HAP-1 (cell line): ENCODE results near the gene SWAP70.

ENCODE experiments used
- DNase-seq, 2 experiments: peaks; one replicate each; pipeline ENCODE4 v3.0.0-alpha.2; 2016 to 2020; ENCODE audit warnings: low spot score in 2 of 2
- H3K27me3 ChIP-seq: fragments of 250-450 bp; sonication (Bioruptor Pico); 2 replicates; pipeline ENCODE4 v1.5.1; 2020; ENCODE audit warnings: low read depth, mild to moderate bottlenecking, moderate library complexity
- H3K36me3 ChIP-seq: fragments of 250-450 bp; sonication (Bioruptor Pico); replicated peaks from 2 replicates; pipeline ENCODE4 v1.5.1; 2020; ENCODE audit warnings: mild to moderate bottlenecking
- H3K4me1 ChIP-seq: fragments of 250-450 bp; sonication (Bioruptor Pico); 2 replicates; pipeline ENCODE4 v1.5.1; 2020; ENCODE audit warnings: mild to moderate bottlenecking
- H3K4me3 ChIP-seq: fragments of 250-450 bp; sonication (Bioruptor Pico); 2 replicates; pipeline ENCODE4 v1.5.1; 2020; ENCODE audit warnings: mild to moderate bottlenecking, moderate library complexity
- H3K9me3 ChIP-seq: fragments of 250-450 bp; sonication (Bioruptor Pico); 2 replicates; pipeline ENCODE4 v1.5.1; 2020; ENCODE audit warnings: mild to moderate bottlenecking, moderate library complexity
- in situ Hi-C: fragments of 300-500 bp; cut with MboI; formaldehyde crosslinking; loops from 3 replicates; pipeline ENCODE4 v1.14.3; 2020; ENCODE audit warnings: low sequenced_read_pairs, inconsistent platforms, mixed read lengths

The SWAP70 gene

GRCh38 chr11:9758637-9759518, 95.0 kb downstream of the SWAP70 start:
- Histone ChIP-seq H3K27me3 (no peaks in the 10 kb centered on the region), H3K4me1 (peaks cover 35% of the 10 kb centered on the region), H3K4me3 (peak overlapping the region; percentile 46), H3K36me3 (no peaks in the 10 kb centered on the region), H3K9me3 (no peaks in the 10 kb centered on the region)
- in situ Hi-C loops, result loop anchor here (5.0 kb wide), 1 partner anchor 208 kb away; no protein-coding TSS in a partner anchor
- DNase-seq, result peak; percentile 69 to 85

- peaks cover 27% of the 10 kb centered on the region for H3K4me1 ChIP-seq
- no peak for DNase-seq
- no peaks in the 10 kb centered on the region for H3K36me3 ChIP-seq
- in situ Hi-C loops, result loop anchor here (5.0 to 10.0 kb wide), 3 partner anchors 208 to 975 kb away; partner anchors contain the start of gene ADM
- H3K4me3 ChIP-seq, result no peak overlapping the region; the same call in 1 of the 2 replicates
- no peaks in the 10 kb centered on the region for H3K27me3 ChIP-seq
- H3K9me3 ChIP-seq, result no peaks in the 10 kb centered on the region
Observed at GRCh38 chr11:9759519-9760192, 95.8 kb downstream of the SWAP70 start.

GRCh38 chr11:9760193-9760575, 96.3 kb downstream of the SWAP70 start:
- peaks cover 23% of the 10 kb centered on the region for H3K4me1 ChIP-seq
- no peak for DNase-seq
- H3K9me3 ChIP-seq, result no peaks in the 10 kb centered on the region
- H3K36me3 ChIP-seq, result no peaks in the 10 kb centered on the region
- in situ Hi-C loops, result loop anchor here (10.0 kb wide), 2 partner anchors 545 to 975 kb away; partner anchors contain the start of gene ADM
- H3K4me3 ChIP-seq, result no peak overlapping the region
- no peaks in the 10 kb centered on the region for H3K27me3 ChIP-seq

- no peaks in the 10 kb centered on the region for H3K27me3 ChIP-seq
- in situ Hi-C loops, result loop anchor here (10.0 kb wide), 2 partner anchors 543 to 973 kb away; partner anchors contain the start of gene ADM
- no peak overlapping the region for H3K4me3 ChIP-seq
- no peaks in the 10 kb centered on the region for H3K36me3 ChIP-seq
- peaks cover 28% of the 10 kb centered on the region for H3K4me1 ChIP-seq
- DNase-seq, result no peak
- H3K9me3 ChIP-seq, result no peaks in the 10 kb centered on the region
Observed at GRCh38 chr11:9761441-9761945, 97.6 kb downstream of the SWAP70 start.

DNA sequence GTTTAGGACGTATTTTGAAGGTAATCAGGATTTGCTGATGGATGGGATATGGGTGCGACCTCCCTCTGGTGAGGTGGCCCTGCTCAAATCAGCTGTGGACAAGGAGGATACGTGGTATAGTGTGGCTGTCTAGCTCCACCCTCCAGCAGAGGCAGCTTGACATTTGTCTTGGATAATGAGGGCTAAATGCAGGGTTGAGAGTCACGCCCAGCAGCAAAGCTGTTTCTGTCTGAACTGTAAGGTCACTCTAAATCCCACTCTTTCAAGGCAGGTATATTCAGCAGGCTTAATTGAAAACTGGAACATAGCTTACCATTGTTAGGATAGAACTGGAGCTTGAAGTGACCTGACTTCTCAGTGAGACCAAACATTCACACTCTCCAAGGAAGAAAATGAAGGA, 98.7 kb downstream of the SWAP70 start:
- H3K4me1 ChIP-seq, result peaks cover 28% of the 10 kb centered on the region
- in situ Hi-C loops, result loop anchor here (10.0 kb wide), 2 partner anchors 542 to 972 kb away; partner anchors contain the start of gene ADM
- H3K27me3 ChIP-seq, result no peaks in the 10 kb centered on the region
- H3K4me3 ChIP-seq, result no peak overlapping the region
- no peak for DNase-seq
- H3K36me3 ChIP-seq, result no peaks in the 10 kb centered on the region
- H3K9me3 ChIP-seq, result no peaks in the 10 kb centered on the region

- no peak overlapping the region for H3K4me3 ChIP-seq
- peaks cover 22% of the 10 kb centered on the region for H3K4me1 ChIP-seq
- no peaks in the 10 kb centered on the region for H3K27me3 ChIP-seq
- no peaks in the 10 kb centered on the region for H3K36me3 ChIP-seq
- in situ Hi-C loops, result loop anchor here (10.0 kb wide), 2 partner anchors 542 to 972 kb away; partner anchors contain the start of gene ADM
- DNase-seq, result no peak
- H3K9me3 ChIP-seq, result no peaks in the 10 kb centered on the region
Observed at GRCh38 chr11:9763301-9763700, 99.4 kb downstream of the SWAP70 start.

DNA sequence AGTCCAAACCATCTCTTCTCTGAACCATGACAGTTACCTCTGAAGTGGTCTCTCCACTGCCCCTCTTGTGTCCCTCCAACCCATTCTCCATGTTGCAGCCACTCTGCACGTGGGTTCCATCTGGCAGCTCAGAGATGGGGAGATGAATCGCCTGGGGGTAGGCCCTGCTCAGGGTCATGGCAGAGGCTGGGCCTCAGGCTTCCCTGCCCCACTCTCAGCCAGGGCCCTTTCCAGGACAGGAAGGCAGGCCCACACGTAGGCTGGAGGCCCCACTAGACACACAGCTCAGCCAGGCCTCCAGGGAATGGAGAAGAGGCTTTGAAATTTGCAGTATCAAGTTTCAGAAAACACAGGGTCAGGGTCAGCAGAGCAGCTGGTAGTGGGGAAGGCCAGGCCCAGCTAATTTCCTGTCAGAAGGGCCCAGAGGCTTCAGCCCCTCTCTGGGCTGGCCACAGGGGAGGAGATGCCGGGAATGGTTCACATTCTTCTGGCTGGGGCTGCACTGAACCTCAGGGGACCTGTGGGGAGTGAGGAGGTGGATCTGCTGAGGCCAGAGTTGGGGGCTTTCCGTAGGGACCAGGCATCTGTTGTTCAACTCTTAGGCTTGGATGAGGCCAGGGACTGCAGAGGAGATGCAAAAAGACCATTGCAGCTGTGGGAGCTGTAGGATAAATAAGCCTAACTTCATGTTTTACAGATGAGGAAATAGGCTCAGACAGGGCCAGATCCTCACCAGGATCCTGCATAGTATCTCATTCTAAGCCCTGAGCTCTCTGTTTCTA, 101.6 kb downstream of the SWAP70 start:
- Histone ChIP-seq H3K9me3 (no peaks in the 10 kb centered on the region), H3K4me3 (no peak overlapping the region), H3K4me1 (peaks cover 6% of the 10 kb centered on the region), H3K36me3 (no peaks in the 10 kb centered on the region), H3K27me3 (no peaks in the 10 kb centered on the region)
- no peak for DNase-seq
- in situ Hi-C loops, result loop anchor here (10.0 kb wide), 2 partner anchors 539 to 969 kb away; partner anchors contain the start of gene ADM

- in situ Hi-C loops, result loop anchor here (10.0 kb wide), 2 partner anchors 535 to 965 kb away; partner anchors contain the start of gene ADM
Observed at GRCh38 chr11:9769621-9770020, 105.7 kb downstream of the SWAP70 start.

DNA sequence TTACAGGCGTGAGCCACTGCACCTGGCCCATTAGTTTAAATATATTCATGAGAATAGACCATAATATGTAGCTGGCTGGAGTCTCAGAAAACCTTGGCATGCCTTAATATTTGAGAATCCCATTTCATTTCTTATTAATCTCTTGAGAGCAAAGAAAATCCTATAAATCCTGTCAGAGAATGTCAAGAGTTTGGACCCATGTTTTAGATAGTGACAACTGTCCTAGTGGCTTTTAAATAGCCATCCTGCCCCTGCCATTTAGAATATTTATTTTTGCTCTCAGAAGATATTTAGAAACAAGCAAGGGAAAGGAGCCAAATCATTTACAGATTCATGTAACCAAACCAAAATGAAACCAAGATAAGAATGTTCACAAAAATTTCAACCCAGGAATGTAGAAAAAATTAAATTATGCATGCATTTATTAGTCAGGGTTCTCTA, 107.2 kb downstream of the SWAP70 start:
- H3K4me3 ChIP-seq, result no peak overlapping the region
- no peaks in the 10 kb centered on the region for H3K36me3 ChIP-seq
- peaks cover 21% of the 10 kb centered on the region for H3K4me1 ChIP-seq
- DNase-seq, result no peak
- in situ Hi-C loops, result no loop called here
- no peaks in the 10 kb centered on the region for H3K27me3 ChIP-seq
- no peaks in the 10 kb centered on the region for H3K9me3 ChIP-seq

More at GRCh38 chr11:9769621-9770020, 105.7 kb downstream of the SWAP70 start:
- H3K4me3 ChIP-seq, result no peak overlapping the region
- peaks cover 13% of the 10 kb centered on the region for H3K4me1 ChIP-seq
- H3K27me3 ChIP-seq, result no peaks in the 10 kb centered on the region
- H3K36me3 ChIP-seq, result no peaks in the 10 kb centered on the region
- H3K9me3 ChIP-seq, result no peaks in the 10 kb centered on the region
- no peak for DNase-seq

- no peak for DNase-seq
- Histone ChIP-seq H3K9me3 (no peaks in the 10 kb centered on the region), H3K27me3 (no peaks in the 10 kb centered on the region), H3K36me3 (no peaks in the 10 kb centered on the region), H3K4me3 (no peak overlapping the region), H3K4me1 (peaks cover 32% of the 10 kb centered on the region)
- in situ Hi-C loops, result no loop called here
Observed at GRCh38 chr11:9772218-9772617, 108.3 kb downstream of the SWAP70 start.

DNA sequence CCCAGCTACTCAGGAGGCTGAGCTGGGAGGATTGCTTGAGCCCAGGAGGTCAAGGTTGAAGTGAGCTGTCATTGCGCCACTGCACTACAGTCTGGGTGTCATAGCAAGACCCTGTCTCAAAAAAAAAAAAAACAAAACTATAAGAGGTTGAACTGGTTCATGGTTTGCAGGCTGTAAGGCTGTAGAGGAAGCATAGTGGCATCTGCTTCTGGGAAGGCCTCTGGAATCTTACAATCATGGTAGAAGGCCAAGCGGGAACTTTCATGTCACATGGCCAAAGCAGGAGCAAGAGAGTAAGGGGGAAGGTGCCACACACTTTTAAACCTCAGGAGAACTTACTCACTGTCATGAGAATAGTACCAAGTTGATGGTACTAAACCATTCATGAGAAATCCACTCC, 109.6 kb downstream of the SWAP70 start:
- in situ Hi-C loops, result no loop called here
- Histone ChIP-seq H3K9me3 (no peaks in the 10 kb centered on the region), H3K4me3 (no peak overlapping the region), H3K36me3 (no peaks in the 10 kb centered on the region), H3K4me1 (peaks cover 38% of the 10 kb centered on the region), H3K27me3 (no peaks in the 10 kb centered on the region)
- no peak for DNase-seq

DNA sequence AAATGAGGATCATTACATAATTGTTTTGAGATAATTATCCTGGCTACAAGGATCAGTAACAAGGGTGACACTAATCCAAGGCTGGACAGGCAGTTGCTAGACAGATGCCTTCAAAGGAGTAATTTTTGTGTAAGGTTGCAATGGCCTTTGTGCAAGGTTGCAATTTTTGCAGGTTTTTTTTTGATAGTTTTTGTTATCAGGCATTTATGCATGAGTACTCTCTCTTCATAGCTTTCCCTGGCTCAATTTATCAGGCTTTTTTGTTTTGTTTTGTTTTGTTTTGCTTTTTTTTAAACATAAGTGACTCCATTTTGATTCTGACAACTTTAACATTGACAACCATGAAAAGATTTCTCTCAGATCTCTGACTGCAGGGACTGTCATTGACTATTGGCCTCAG, 110.2 kb downstream of the SWAP70 start:
- in situ Hi-C loops, result no loop called here
- Histone ChIP-seq H3K27me3 (no peaks in the 10 kb centered on the region), H3K4me3 (no peak overlapping the region), H3K36me3 (no peaks in the 10 kb centered on the region), H3K4me1 (peaks cover 38% of the 10 kb centered on the region), H3K9me3 (no peaks in the 10 kb centered on the region)
- DNase-seq, result no peak
